Mesenchymal stem cell (in vitro differentiated cells and primary cell): ENCODE measurements around the gene DHX34.
A peak's percentile ranks its signal among the peaks of the same experiment; 100 is the strongest.

Experiments used
- DNase-seq: peaks from one replicate; pipeline ENCODE4 v3.0.0-alpha.2; 2013
- H2AFZ ChIP-seq: one replicate; pipeline ENCODE4 v1.6.1; 2013; ENCODE audit warnings: low read depth, mild to moderate bottlenecking, control low read depth, inconsistent platforms, low read length, moderate library complexity
- H2AK5ac ChIP-seq: 2 replicates; pipeline ENCODE4 v1.6.1; 2013; ENCODE audit warnings: low read length, moderate library complexity, mild to moderate bottlenecking, inconsistent platforms; ENCODE audit not compliant: severe bottlenecking
- H2BK120ac ChIP-seq: one replicate; pipeline ENCODE4 v1.6.1; 2013; ENCODE audit warnings: low read depth, mild to moderate bottlenecking, inconsistent platforms, low read length, moderate library complexity
- H2BK12ac ChIP-seq, 2 experiments: one replicate each; pipeline ENCODE4 v1.6.1; 2013; ENCODE audit warnings: inconsistent platforms in 2 of 2, low read length in 2 of 2, mild to moderate bottlenecking in 2 of 2, moderate library complexity in 2 of 2, control low read depth in 1 of 2
- H2BK15ac ChIP-seq: one replicate; pipeline ENCODE4 v1.6.1; 2013; ENCODE audit warnings: mild to moderate bottlenecking, low read depth, inconsistent platforms; ENCODE audit not compliant: poor library complexity, severe bottlenecking
- H2BK5ac ChIP-seq: 2 replicates; pipeline ENCODE4 v1.6.1; 2013; ENCODE audit warnings: low read depth, mild to moderate bottlenecking, low read length, control low read depth, inconsistent platforms; ENCODE audit not compliant: poor library complexity, severe bottlenecking
- H3K14ac ChIP-seq, 2 experiments: one replicate each; pipeline ENCODE4 v1.6.1; 2013; ENCODE audit warnings: inconsistent platforms in 2 of 2, low read length in 2 of 2, control low read depth in 1 of 2, mild to moderate bottlenecking in 1 of 2, moderate library complexity in 1 of 2
- H3K18ac ChIP-seq, 2 experiments: one replicate each; pipeline ENCODE4 v1.6.1; 2013; ENCODE audit warnings: inconsistent platforms in 2 of 2, low read length in 2 of 2, control low read depth in 1 of 2, low read depth in 1 of 2, mild to moderate bottlenecking in 1 of 2
- H3K23ac ChIP-seq, 2 experiments: one replicate each; pipeline ENCODE4 v1.6.1; 2013; ENCODE audit warnings: inconsistent platforms in 2 of 2, low read length in 2 of 2, mild to moderate bottlenecking in 2 of 2, moderate library complexity in 2 of 2, control low read depth in 1 of 2
- H3K27ac ChIP-seq: 2 replicates; pipeline ENCODE4 v1.5.1; 2013; ENCODE audit warnings: mild to moderate bottlenecking, moderate library complexity, low read length, control low read depth, inconsistent platforms; ENCODE audit not compliant: poor library complexity, severe bottlenecking
- H3K27me3 ChIP-seq, 2 experiments: 2 replicates each; pipeline versions ENCODE4 v1.6.1 to v1.7.0; 2013; ENCODE audit warnings: low read length in 2 of 2, mild to moderate bottlenecking in 2 of 2, moderate library complexity in 2 of 2, control low read depth in 1 of 2, inconsistent platforms in 1 of 2; ENCODE audit not compliant: control insufficient read depth in 1 of 2, insufficient read depth in 1 of 2
- H3K36me3 ChIP-seq, 2 experiments: 2 replicates each; pipeline versions ENCODE4 v1.6.1 to v1.7.0; 2013; ENCODE audit warnings: low read length in 2 of 2, control low read depth in 1 of 2, inconsistent platforms in 1 of 2, low read depth in 1 of 2, mild to moderate bottlenecking in 1 of 2; ENCODE audit not compliant: insufficient read depth in 2 of 2, control insufficient read depth in 1 of 2
- H3K4ac ChIP-seq, 2 experiments: one replicate each; pipeline ENCODE4 v1.6.1; 2013; ENCODE audit warnings: inconsistent platforms in 2 of 2, low read length in 2 of 2, mild to moderate bottlenecking in 2 of 2, moderate library complexity in 2 of 2, control low read depth in 1 of 2, low read depth in 1 of 2
- H3K4me1 ChIP-seq: 2 replicates; pipeline ENCODE4 v1.6.1; 2013; ENCODE audit warnings: low read depth, low read length, control low read depth; ENCODE audit not compliant: control insufficient read depth, insufficient read depth
- H3K4me2 ChIP-seq: 2 replicates; pipeline ENCODE4 v1.6.1; 2013; ENCODE audit warnings: low read length, mild to moderate bottlenecking, inconsistent platforms; ENCODE audit not compliant: poor library complexity, severe bottlenecking
- H3K4me3 ChIP-seq, 2 experiments: 2 replicates each; pipeline versions ENCODE4 v1.5.1 to v1.7.0; 2013; ENCODE audit warnings: low read length in 2 of 2, mild to moderate bottlenecking in 2 of 2, control low read depth in 1 of 2, low read depth in 1 of 2; ENCODE audit not compliant: insufficient read depth in 1 of 2
- H3K79me1 ChIP-seq: replicated peaks from 2 replicates; pipeline ENCODE4 v1.6.1; 2013; ENCODE audit warnings: mild to moderate bottlenecking, control low read depth, low read length, inconsistent platforms; ENCODE audit not compliant: poor library complexity, severe bottlenecking
- H3K9ac ChIP-seq: 2 replicates; pipeline ENCODE4 v1.7.0; 2013; ENCODE audit warnings: mild to moderate bottlenecking, low read length, moderate library complexity
- H3K9me3 ChIP-seq: 2 replicates; pipeline ENCODE4 v1.7.0; 2013; ENCODE audit warnings: mild to moderate bottlenecking, low read length; ENCODE audit not compliant: control insufficient read depth
- H4K8ac ChIP-seq: one replicate; pipeline ENCODE4 v1.6.1; 2013; ENCODE audit warnings: inconsistent platforms, mild to moderate bottlenecking, low read length, moderate library complexity
- H4K91ac ChIP-seq: one replicate; pipeline ENCODE4 v1.6.1; 2013; ENCODE audit warnings: mild to moderate bottlenecking, low read length, inconsistent platforms
- WGBS: methylation state at CpG from one replicate; pipeline ENCODE4 v1.1.7; 2013; ENCODE audit warnings: mixed read lengths; 5-methylcytosine and 5-hydroxymethylcytosine counted together

Gene DHX34

DNA sequence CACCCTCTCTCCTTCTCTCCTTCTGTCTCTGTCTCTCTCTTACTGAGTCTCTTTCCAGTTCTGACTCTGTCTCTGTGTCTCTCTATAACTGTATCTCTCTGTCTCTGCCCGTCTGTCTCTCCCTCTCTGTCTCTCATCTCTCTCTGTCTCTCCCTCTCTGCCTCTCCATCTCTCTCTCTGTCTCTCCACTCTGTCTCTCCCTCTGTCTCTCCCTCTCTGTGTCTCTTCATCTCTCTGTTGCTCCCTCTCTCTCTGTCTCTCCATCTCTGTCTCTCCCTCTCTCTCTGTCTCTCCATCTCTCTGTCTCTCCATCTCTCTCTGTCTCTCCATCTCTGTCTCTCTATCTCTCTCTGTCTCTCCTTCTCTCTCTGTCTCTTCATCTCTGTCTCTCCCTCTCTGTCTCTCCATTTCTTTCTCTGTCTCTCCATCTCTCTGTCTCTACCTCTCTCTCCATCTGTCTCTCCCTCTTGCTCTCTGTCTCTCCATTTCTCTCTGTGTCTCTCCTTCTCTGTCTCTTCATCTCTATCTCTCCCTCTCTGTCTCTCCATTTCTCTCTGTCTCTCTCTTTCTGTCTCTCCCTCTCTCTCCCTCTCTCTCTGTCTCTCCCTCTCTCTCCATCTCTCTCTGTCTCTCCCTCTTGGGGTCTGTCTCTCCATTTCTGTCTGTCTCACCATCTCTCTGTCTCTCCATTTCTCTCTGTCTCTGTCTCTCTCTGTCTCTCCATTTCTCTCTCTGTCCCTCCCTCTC lies 73.5 kb downstream of the DHX34 start:
- Histone ChIP-seq H2BK120ac (no peak overlapping the region), H3K4me2 (no peak overlapping the region), H3K14ac (no peak overlapping the region), H2AFZ (no peak overlapping the region), H2BK5ac (no peak overlapping the region), H3K27ac (no peak overlapping the region), H2BK12ac (no peak overlapping the region), H2AK5ac (no peak overlapping the region), H4K8ac (no peak overlapping the region), H3K36me3 (no peaks in the 10 kb centered on the region), H3K4ac (no peak overlapping the region), H3K18ac (no peak overlapping the region), H3K4me1 (peaks cover 18% of the 10 kb centered on the region), H2BK15ac (no peak overlapping the region), H3K4me3 (no peak overlapping the region), H3K9ac (no peak overlapping the region), H3K23ac (no peak overlapping the region), H3K27me3 (peaks cover 70 to 80% of the 10 kb centered on the region in 2 experiments), H3K79me1 (no peaks in the 10 kb centered on the region), H4K91ac (no peak overlapping the region), H3K9me3 (no peaks in the 10 kb centered on the region)
- 9% methylated on average over 1 of the region's 1 CpG for WGBS
- DNase-seq = no peak

- WGBS = 26% methylated on average over 17 of the region's 19 CpGs
- no peak overlapping the region for H2AK5ac ChIP-seq
- H3K23ac ChIP-seq = no peak overlapping the region
- H3K4me2 ChIP-seq = no peak overlapping the region
- H3K9ac ChIP-seq = no peak overlapping the region
- no peak overlapping the region for H2BK15ac ChIP-seq
- no peak overlapping the region for H3K14ac ChIP-seq
- no peak overlapping the region for H2BK12ac ChIP-seq
- no peaks in the 10 kb centered on the region for H3K79me1 ChIP-seq
- peaks cover 62 to 72% of the 10 kb centered on the region in 2 experiments for H3K27me3 ChIP-seq
- H3K4ac ChIP-seq = no peak overlapping the region
- no peak overlapping the region for H3K18ac ChIP-seq
- H3K36me3 ChIP-seq = no peaks in the 10 kb centered on the region
- H3K9me3 ChIP-seq = no peaks in the 10 kb centered on the region
- H4K91ac ChIP-seq = no peak overlapping the region
- no peak overlapping the region for H2BK120ac ChIP-seq
- no peak overlapping the region for H2AFZ ChIP-seq
- H3K4me1 ChIP-seq = peaks cover 19% of the 10 kb centered on the region
- no peak overlapping the region for H4K8ac ChIP-seq
- DNase-seq = no peak
- H3K4me3 ChIP-seq = no peak overlapping the region
- no peak overlapping the region for H2BK5ac ChIP-seq
- H3K27ac ChIP-seq = no peak overlapping the region
Observed at GRCh38 chr19:47423203-47423882, 74.2 kb downstream of the DHX34 start.

- no peaks in the 10 kb centered on the region for H3K36me3 ChIP-seq
- H3K14ac ChIP-seq = no peak overlapping the region
- H3K23ac ChIP-seq = no peak overlapping the region
- 6% methylated on average over 17 of the region's 17 CpGs for WGBS
- no peak overlapping the region for H2BK120ac ChIP-seq
- H3K27ac ChIP-seq = no peak overlapping the region
- no peaks in the 10 kb centered on the region for H3K79me1 ChIP-seq
- no peak overlapping the region for H4K8ac ChIP-seq
- no peak overlapping the region for H2AFZ ChIP-seq
- peaks cover 45 to 62% of the 10 kb centered on the region in 2 experiments for H3K27me3 ChIP-seq
- no peak overlapping the region for H2AK5ac ChIP-seq
- H3K4ac ChIP-seq = no peak overlapping the region
- H3K4me3 ChIP-seq = peak overlapping the region in 1 of 2 experiments; percentile 45
- no peaks in the 10 kb centered on the region for H3K9me3 ChIP-seq
- H2BK5ac ChIP-seq = no peak overlapping the region
- H3K18ac ChIP-seq = peak overlapping the region in 1 of 2 experiments; percentile 47
- H4K91ac ChIP-seq = no peak overlapping the region
- no peak overlapping the region for H2BK15ac ChIP-seq
- DNase-seq = peak; percentile 72
- no peak overlapping the region for H3K9ac ChIP-seq
- peak overlapping the region; percentile 5 for H3K4me2 ChIP-seq
- H2BK12ac ChIP-seq = peak overlapping the region in 1 of 2 experiments; percentile 43
- H3K4me1 ChIP-seq = peaks cover 19% of the 10 kb centered on the region
Observed at GRCh38 chr19:47427241-47428176, 78.4 kb downstream of the DHX34 start.
